Common myeloid progenitor, CD34-positive (primary cell): ENCODE measurements around the gene WAPL.
"Not testable (repeated sequence)": the region's sequence is repeated elsewhere in the genome, so short reads cannot be mapped to it uniquely, and the experiment has no call there.

Source experiments
- CTCF ChIA-PET: fragments of 350-600 bp; sonication (Branson Sonifier 250); formaldehyde crosslinking; loops from one replicate; lab custom pipeline; 2021; ENCODE audit warnings: antibody characterized with exemption; lab: Charles Lee
- POLR2A ChIA-PET: fragments of 350-600 bp; sonication (Branson Sonifier 250); formaldehyde crosslinking; loops from one replicate; lab custom pipeline; 2021; ENCODE audit warnings: antibody characterized with exemption; lab: Charles Lee
- DNase-seq, 3 donors: peaks; one replicate each; pipeline versions ENCODE4 v3.0.0 to v3.0.0-alpha.2; 2013
- H3K27ac ChIP-seq, 2 experiments: 1 replicate in 1 of 2; 2 replicates in 1 of 2; pipeline ENCODE4 v1.7.0; 2013; ENCODE audit warnings: inconsistent platforms in 2 of 2, low read length in 2 of 2, mild to moderate bottlenecking in 2 of 2, low read depth in 1 of 2, moderate library complexity in 1 of 2; ENCODE audit not compliant: severe bottlenecking in 2 of 2, insufficient read depth in 1 of 2, poor library complexity in 1 of 2
- H3K27me3 ChIP-seq, 5 experiments: replicated peaks in 2 of 5; 1 replicate in 3 of 5; 2 replicates in 2 of 5; pipeline versions ENCODE4 v1.6.1 to v1.7.0; 2013; ENCODE audit warnings: low read length in 4 of 5, mild to moderate bottlenecking in 2 of 5, moderate library complexity in 2 of 5, inconsistent platforms in 1 of 5; ENCODE audit not compliant: insufficient read depth in 5 of 5, control insufficient read depth in 4 of 5
- H3K36me3 ChIP-seq, 4 experiments: 1 replicate in 2 of 4; 2 replicates in 2 of 4; pipeline versions ENCODE4 v1.6.1 to v1.7.0; 2013; ENCODE audit warnings: low read length in 3 of 4, control low read depth in 1 of 4, mild to moderate bottlenecking in 1 of 4; ENCODE audit not compliant: control insufficient read depth in 4 of 4, insufficient read depth in 4 of 4
- H3K4me1 ChIP-seq, 4 experiments: 1 replicate in 3 of 4; 2 replicates in 1 of 4; pipeline versions ENCODE4 v1.6.1 to v1.7.1; 2013; ENCODE audit warnings: low read length in 3 of 4, mild to moderate bottlenecking in 3 of 4, control low read depth in 1 of 4, inconsistent platforms in 1 of 4, moderate library complexity in 1 of 4; ENCODE audit not compliant: control insufficient read depth in 4 of 4, insufficient read depth in 4 of 4; ENCODE audit errors: control extremely low read depth in 1 of 4
- H3K4me3 ChIP-seq, 7 experiments: 1 replicate in 4 of 7; 2 replicates in 3 of 7; pipeline versions ENCODE4 v1.5.1 to v1.7.0; 2013; ENCODE audit warnings: mild to moderate bottlenecking in 7 of 7, low read length in 6 of 7, moderate library complexity in 6 of 7, inconsistent platforms in 2 of 7, low read depth in 2 of 7, control low read depth in 1 of 7; ENCODE audit not compliant: insufficient read depth in 4 of 7, control insufficient read depth in 1 of 7; ENCODE audit errors: extremely low read depth in 1 of 7
- H3K9me3 ChIP-seq, 5 experiments: 1 replicate in 4 of 5; 2 replicates in 1 of 5; pipeline versions ENCODE4 v1.6.1 to v1.7.1; 2013; ENCODE audit warnings: low read length in 4 of 5, mild to moderate bottlenecking in 2 of 5, inconsistent platforms in 1 of 5, low read depth in 1 of 5, moderate library complexity in 1 of 5; ENCODE audit not compliant: control insufficient read depth in 4 of 5, insufficient read depth in 2 of 5; ENCODE audit errors: control extremely low read depth in 1 of 5
- WGBS: methylation state at CpG from one replicate; pipeline ENCODE4 v1.1.5; 2013; ENCODE audit not compliant: insufficient coverage; 5-methylcytosine and 5-hydroxymethylcytosine counted together

WAPL gene

GRCh38 chr10:86538040-86538439 is 16.4 kb upstream of the WAPL start:
- H3K36me3 ChIP-seq, POLR2A ChIA-PET, H3K27ac ChIP-seq, DNase-seq, H3K4me3 ChIP-seq, H3K9me3 ChIP-seq: not testable (repeated sequence)
- CTCF ChIA-PET, result interaction anchor here (1.7 kb wide), 1 partner anchor 10 kb away, joined by 4 read pairs; no protein-coding TSS in a partner anchor
- WGBS, result 97% methylated on average over 6 of the region's 8 CpGs
- peaks cover 0 to 17% (median 6%) of the 10 kb centered on the region in 4 experiments for H3K4me1 ChIP-seq
- H3K27me3 ChIP-seq, result peaks cover 0 to 14% (median 3%) of the 10 kb centered on the region in 5 experiments

GRCh38 chr10:86536294-86536861 is 14.8 kb upstream of the WAPL start:
- H3K27me3 ChIP-seq, result peaks cover 0 to 14% (median 3%) of the 10 kb centered on the region in 5 experiments
- CTCF ChIA-PET, result interaction anchor here (1.7 kb wide), 1 partner anchor 12 kb away, joined by 4 read pairs; no protein-coding TSS in a partner anchor
- DNase-seq, result peak; percentile 27 to 68 (median 52)
- POLR2A ChIA-PET, result no interaction called here
- WGBS, result 1% methylated on average over 40 of the region's 40 CpGs
- peaks cover 0 to 7% (median 0%) of the 10 kb centered on the region in 5 experiments for H3K9me3 ChIP-seq
- peak overlapping the region in 5 of 7 experiments; percentile 46 to 70 (median 61) for H3K4me3 ChIP-seq
- H3K36me3 ChIP-seq, result no peaks in the 10 kb centered on the region
- peaks cover 0 to 17% (median 6%) of the 10 kb centered on the region in 4 experiments for H3K4me1 ChIP-seq
- no peak overlapping the region for H3K27ac ChIP-seq

GRCh38 chr10:86535132-86535882 is 13.7 kb upstream of the WAPL start:
- H3K4me1 ChIP-seq, result peaks cover 0 to 17% (median 6%) of the 10 kb centered on the region in 4 experiments
- DNase-seq, result peak; percentile 14 to 33 (median 27)
- WGBS, result 47% methylated on average over 45 of the region's 47 CpGs
- H3K9me3 ChIP-seq, result peaks cover 0 to 7% (median 0%) of the 10 kb centered on the region in 5 experiments
- peaks cover 0 to 14% (median 3%) of the 10 kb centered on the region in 5 experiments for H3K27me3 ChIP-seq
- ChIA-PET POLR2A (interaction anchor here (0.6 kb wide), 1 partner anchor 131 kb away, joined by 3 read pairs; no protein-coding TSS in a partner anchor), CTCF (interaction anchor here (0.7 to 2.1 kb wide), 3 partner anchors 11 to 50 kb away, joined by 3 to 6 read pairs (median 5); no protein-coding TSS in a partner anchor)
- no peak overlapping the region for H3K27ac ChIP-seq
- H3K4me3 ChIP-seq, result peak overlapping the region in 5 of 7 experiments; percentile 38 to 79 (median 46)
- H3K36me3 ChIP-seq, result no peaks in the 10 kb centered on the region

- H3K4me1 ChIP-seq, result peaks cover 0 to 17% (median 6%) of the 10 kb centered on the region in 4 experiments
- 100% methylated on average over 2 of the region's 2 CpGs for WGBS
- H3K9me3 ChIP-seq, result peaks cover 0 to 7% (median 0%) of the 10 kb centered on the region in 5 experiments
- peaks cover 0 to 14% (median 3%) of the 10 kb centered on the region in 5 experiments for H3K27me3 ChIP-seq
- no peak overlapping the region for H3K27ac ChIP-seq
- H3K36me3 ChIP-seq, result no peaks in the 10 kb centered on the region
- no peak for DNase-seq
- CTCF ChIA-PET, result interaction anchor here (1.8 kb wide), 1 partner anchor 13 kb away, joined by 5 read pairs; no protein-coding TSS in a partner anchor
- POLR2A ChIA-PET, result no interaction called here
- H3K4me3 ChIP-seq, result no peak overlapping the region
Observed at GRCh38 chr10:86533328-86533727, 11.7 kb upstream of the WAPL start.

GRCh38 chr10:86528736-86529135 is 7.1 kb upstream of the WAPL start:
- DNase-seq, POLR2A ChIA-PET, H3K4me1 ChIP-seq, H3K4me3 ChIP-seq, H3K36me3 ChIP-seq, H3K27me3 ChIP-seq, CTCF ChIA-PET, H3K27ac ChIP-seq, H3K9me3 ChIP-seq: not testable (repeated sequence)
- WGBS, result 95% methylated on average over 3 of the region's 3 CpGs

GRCh38 chr10:86526606-86527005 is 5.0 kb upstream of the WAPL start:
- Histone ChIP-seq H3K36me3 (peaks cover 0 to 2% (median 0%) of the 10 kb centered on the region in 4 experiments), H3K27ac (no peak overlapping the region), H3K9me3 (no peaks in the 10 kb centered on the region), H3K27me3 (no peaks in the 10 kb centered on the region), H3K4me3 (no peak overlapping the region), H3K4me1 (peaks cover 0 to 21% (median 9%) of the 10 kb centered on the region in 4 experiments)
- POLR2A ChIA-PET, result no interaction called here
- 98% methylated on average over 4 of the region's 4 CpGs for WGBS
- DNase-seq, result no peak
- CTCF ChIA-PET, result interaction anchor here (1.0 kb wide), 1 partner anchor 15 kb away, joined by 3 read pairs; no protein-coding TSS in a partner anchor
